GM19452 (cell line): ENCODE measurements around the gene C22orf31.

ENCODE experiments used
- ATAC-seq: cut with Tn5 transposase; IDR thresholded peaks from one replicate; pipeline ENCODE4 v1.9.1; 2021; ENCODE audit not compliant: unreplicated experiment

C22orf31 gene

DNA sequence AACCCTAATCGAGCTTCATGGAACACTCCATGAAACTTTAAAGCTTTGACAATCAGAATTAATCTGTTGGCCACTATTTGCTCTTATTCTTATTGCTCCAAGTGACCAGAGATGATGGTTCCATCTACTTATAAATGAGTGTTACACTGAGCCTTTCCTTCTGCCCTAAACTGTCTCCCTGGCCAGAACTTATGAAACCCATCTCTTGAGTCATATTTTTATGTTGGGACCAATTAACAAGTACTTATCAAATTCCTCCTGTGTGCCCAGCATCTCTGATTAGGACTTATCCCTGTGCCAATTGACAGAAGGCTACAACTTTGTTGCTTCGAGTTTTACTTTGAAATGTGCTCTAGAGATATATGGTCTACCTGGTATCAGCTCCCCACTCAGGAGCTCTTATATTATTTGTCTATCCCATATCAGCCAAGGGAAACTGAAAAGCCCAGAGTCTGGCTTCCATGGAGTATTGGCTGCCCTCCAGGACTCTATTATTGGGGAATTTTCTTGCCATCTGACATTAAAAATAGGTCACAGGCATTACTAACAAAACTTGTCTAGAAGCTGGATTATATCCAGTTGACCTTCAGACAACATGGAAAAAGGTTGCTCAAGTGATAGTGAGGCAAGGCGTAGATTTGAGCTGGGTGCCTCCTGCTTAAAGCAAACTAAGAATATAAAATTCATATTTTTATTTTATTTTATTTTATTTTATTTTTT, 20.0 kb upstream of the C22orf31 start:
- ATAC-seq, result no peak

GRCh38 chr22:29080106-29080975, 18.7 kb upstream of the C22orf31 start:
- no peak for ATAC-seq

DNA sequence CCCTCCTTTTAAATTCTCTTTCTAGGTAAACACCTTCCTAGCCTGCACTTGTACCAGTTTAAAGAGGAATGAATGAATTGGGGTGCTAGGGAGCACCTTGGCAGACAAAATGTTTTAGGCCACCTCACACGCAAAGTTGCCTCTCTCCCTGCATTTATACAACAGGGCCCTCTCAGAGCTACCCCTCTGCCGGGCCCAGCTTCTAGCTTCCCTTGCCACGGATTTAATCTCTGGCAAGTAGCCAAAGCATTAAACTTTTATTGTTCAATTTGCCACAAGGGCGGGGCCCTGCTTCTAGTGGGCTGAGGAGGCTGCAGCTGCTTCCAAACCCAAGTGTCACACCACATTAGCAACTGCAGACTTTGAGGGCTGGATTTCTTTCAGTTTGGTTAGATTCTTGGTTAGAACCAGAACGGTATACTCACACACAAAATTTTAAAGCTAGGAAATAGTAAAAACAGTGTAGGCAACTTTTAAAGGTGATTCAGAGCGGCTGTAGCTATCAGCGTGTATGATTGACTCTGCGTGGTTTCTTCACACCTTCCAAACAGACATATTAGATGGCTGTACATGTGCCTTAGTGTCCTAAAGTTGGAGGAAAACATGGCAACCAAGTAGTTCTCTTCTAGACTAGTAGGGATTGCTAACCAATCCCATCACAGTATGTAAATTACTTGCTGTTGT, 17.7 kb upstream of the C22orf31 start:
- ATAC-seq, result no peak

- ATAC-seq, result no peak
These were observed 17.2 kb upstream of the C22orf31 start for GRCh38 chr22:29078869-29079207.

DNA sequence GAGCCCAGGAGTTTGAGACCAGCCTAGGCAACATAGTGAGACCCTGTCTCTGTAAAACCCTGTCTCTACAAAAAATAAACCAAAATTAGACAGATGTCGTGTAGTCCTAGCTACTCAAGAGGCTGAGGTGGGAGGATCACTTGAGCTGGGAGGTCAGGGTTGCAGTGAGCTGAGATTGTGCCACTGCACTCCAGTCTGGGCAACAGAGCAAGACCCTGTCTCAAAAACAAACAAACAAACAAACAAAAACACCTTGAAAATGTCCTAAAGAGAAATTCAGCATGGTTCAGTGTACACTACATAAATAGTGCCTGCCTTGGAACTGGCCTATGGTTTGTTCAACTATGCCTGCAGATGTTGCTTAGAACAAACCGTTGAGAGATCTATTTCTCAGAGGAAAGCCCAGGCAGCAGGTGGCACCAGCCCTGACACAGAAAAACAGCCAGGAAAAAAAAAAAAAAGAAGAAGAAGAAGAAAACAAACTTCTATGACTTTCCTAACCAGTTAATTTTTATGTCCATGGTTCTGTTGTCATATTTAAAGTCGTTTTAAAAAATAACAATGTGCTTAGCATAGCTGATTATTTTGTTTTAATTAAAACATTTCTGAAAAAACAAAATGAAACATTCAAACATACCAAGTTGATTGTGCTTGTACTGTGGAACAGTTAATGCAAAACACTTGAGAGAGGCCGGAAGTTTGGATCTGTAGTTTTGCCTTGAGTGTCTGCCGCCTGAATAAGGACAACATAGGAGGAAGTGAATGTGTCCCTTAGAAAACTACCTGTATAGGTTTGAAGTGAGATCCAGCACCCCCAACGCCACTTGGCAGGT, 16.6 kb upstream of the C22orf31 start:
- no peak for ATAC-seq

DNA sequence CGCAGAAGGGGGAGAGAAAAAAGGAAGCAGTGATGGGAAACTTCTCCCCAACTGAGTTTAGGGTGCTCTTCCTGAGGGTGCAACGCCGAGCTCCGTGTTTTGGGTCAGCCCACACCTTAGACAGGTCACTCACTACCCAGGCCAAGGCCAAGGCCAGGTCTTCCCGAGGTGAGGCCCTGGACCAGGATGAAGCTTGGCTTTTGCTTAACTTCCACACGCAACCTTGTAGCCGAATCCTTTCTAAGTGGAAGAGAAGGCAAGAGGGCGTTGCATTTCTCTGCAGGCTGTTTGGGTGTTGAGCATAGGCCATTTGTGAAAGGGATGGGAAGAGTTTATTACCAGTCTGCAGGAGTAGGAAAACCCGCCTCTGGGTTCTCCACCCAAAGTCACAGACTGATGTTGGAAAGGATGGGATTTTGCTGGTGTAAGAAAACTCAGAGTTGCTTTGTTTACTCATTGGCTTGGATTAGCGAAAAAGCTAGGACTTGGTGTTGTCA, 12.7 kb upstream of the C22orf31 start:
- ATAC-seq, result no peak

DNA sequence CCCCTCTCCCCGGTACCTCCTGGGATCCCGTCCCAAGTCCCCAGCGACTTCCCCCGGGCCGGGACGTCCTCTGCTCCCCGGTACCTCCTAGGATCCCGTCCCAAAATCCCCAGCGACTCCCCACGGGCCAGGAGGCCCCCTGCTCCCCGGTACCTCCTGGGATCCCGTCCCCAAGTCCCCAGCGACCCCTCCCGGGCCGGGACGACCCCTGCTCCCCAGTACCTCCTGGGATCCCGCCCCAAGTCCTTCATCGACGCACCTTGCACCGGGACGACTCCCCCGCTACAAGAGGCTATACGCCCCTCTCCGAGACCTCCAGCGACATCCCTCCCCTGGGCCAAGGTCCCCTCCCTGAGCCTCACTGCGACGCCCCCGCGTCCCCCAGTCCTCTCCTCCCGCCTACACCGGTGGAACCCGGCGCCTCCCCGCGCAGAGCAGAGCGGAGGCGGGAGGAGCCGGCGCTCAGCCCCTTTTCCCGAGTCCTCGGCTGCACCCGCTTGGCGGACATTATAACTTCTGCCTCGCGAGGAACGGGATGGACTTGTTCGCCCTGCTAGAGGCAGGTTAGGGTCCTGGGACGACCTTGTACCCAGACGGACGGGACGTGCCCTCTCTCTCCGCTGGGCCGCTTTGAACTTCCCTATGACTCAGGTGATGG, 12.1 kb upstream of the C22orf31 start:
- no peak for ATAC-seq

DNA sequence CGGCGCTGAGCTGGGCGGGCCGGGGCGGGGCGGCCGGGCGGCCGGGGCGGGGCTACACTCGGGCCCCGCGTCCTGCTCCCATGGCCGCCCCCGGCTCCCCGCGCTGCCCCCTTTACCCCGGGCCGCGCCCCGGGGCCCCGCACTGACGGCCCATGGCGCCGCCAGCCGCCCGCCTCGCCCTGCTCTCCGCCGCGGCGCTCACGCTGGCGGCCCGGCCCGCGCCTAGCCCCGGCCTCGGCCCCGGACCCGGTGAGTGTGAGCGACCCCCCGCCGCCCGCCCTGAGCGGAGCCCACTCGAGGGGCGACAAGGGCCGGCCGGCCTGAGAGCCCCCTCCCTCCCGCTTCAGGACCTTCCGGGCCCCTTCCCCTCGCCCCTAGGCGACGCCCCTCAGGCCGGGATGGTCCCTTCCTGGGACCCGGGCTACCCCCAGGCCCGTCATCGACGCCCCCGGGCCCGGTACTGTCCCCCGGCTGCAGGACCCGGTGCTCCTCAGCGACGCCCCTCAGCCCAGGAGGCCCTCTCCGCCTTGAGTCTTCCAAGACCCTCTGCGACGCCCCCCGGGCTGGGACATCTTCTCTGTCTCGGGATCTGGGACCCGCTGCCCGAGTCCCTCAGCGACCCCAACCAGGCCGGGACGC, 11.5 kb upstream of the C22orf31 start, which contains the start of gene KREMEN1:
TSS of gene KREMEN1 (plus strand) at position 57 of the 639 bp plus-strand sequence. CDS start at position 153, 96 bp downstream.
- no peak for ATAC-seq

GRCh38 chr22:29072193-29072978, 10.8 kb upstream of the C22orf31 start:
- peak; percentile 92 for ATAC-seq

- no peak for ATAC-seq
These were observed 9.8 kb upstream of the C22orf31 start for GRCh38 chr22:29071261-29072045.

GRCh38 chr22:29070490-29070889, 8.9 kb upstream of the C22orf31 start:
- no peak for ATAC-seq

DNA sequence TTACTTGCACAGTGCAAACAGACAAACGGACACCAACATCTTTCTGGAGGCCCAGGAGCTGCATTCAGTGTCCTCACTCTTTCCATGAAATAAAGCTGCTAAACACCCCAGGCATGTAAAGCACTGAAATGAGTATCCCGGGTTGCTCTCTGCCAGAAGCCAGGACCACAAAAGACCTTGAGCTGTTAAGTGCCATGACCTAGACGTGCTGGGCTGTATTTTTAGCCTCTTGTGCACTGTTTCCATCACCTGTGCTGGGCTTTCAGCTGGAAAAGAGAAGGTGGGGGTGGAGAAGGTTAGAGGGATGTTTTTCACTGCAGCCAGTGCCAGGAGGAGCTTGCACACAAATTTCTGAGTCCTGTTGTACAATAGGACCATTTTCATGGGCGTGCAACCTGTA, 7.8 kb upstream of the C22orf31 start:
- no peak for ATAC-seq

GRCh38 chr22:29065468-29066190, 4.0 kb upstream of the C22orf31 start:
- no peak for ATAC-seq

DNA sequence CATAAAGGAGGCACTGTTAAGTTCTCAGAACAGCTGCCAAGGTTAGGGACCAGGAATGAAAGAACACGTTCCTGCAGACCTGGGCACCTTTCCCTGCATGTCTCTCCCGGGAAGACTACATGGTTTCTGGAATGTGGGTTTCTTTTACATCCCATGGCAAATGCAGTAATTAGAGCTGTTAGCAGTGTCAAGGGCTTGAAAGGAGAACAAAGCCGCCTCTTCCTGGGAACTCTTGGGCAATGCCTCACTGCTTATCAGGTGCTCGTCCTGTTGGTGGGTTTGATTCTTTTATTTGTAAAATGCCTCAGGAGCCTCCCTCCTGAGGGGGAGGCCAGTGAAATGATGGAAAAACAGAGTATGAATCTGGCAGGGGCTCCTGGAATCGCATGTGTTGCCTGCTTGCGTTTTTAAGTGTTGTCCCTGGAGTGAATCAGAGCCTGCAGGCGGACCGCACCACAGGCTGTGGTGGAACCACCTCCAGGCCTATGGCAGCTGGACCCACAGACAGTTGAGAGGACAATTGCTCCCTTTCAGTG, 723 bp upstream of the C22orf31 start:
- ATAC-seq, result no peak

- ATAC-seq, result no peak
These were observed 700 bp downstream of the C22orf31 start for GRCh38 chr22:29060931-29061330.

- ATAC-seq, result no peak
These were observed 1.3 kb downstream of the C22orf31 start for GRCh38 chr22:29060251-29060869.

GRCh38 chr22:29056472-29056871, 5.2 kb downstream of the C22orf31 start:
- ATAC-seq, result no peak
